Measurements from ENCODE around the gene WDFY3.
"Not testable (repeated sequence)": the region's sequence is repeated elsewhere in the genome, so short reads cannot be mapped to it uniquely, and the experiment has no call there.

The WDFY3 gene

GRCh38 chr4:84806541-84806940 lies 159.9 kb downstream of the WDFY3 start:
- H3K27me3 ChIP-seq (ENCODE audit: control insufficient read depth, insufficient read depth, low read length); H3K4me3 ChIP-seq (ENCODE audit: low read depth, low read length); H3K4me1 ChIP-seq (ENCODE audit: control insufficient read depth, insufficient read depth, low read length); H3K36me3 ChIP-seq (ENCODE audit: control insufficient read depth, insufficient read depth, low read length); H3K9ac ChIP-seq (ENCODE audit: low read depth, low read length); H3K9me3 ChIP-seq (ENCODE audit: control insufficient read depth, insufficient read depth, low read length): not testable (repeated sequence)

DNA sequence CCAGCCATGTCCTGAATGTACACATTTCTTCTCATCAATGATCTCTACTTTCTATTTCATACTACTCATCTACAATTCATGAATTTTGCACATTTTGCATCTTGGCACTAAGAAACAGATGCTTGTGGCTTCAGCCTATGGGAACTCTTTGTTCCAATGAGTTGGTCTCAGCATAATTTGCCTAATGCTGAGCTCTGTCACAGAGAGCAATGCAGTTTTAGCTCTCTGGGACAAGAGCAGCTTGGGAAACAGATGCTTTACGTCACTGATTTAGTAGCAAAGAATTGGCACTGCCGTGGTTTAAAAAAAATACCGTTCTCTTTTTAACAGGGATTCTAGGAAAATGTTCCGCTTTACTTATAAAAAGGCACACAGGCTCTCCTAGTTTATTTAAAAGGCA lies 162.4 kb downstream of the WDFY3 start:
- Histone ChIP-seq H3K9me3 (ENCODE audit: control insufficient read depth, insufficient read depth, low read length) (no peaks in the 10 kb centered on the region), H3K27me3 (ENCODE audit: control insufficient read depth, insufficient read depth, low read length) (no peaks in the 10 kb centered on the region), H3K9ac (ENCODE audit: low read depth, low read length) (no peak overlapping the region), H3K4me1 (ENCODE audit: control insufficient read depth, insufficient read depth, low read length) (no peaks in the 10 kb centered on the region), H3K4me3 (ENCODE audit: low read depth, low read length) (no peak overlapping the region), H3K36me3 (ENCODE audit: control insufficient read depth, insufficient read depth, low read length) (no peaks in the 10 kb centered on the region)

DNA sequence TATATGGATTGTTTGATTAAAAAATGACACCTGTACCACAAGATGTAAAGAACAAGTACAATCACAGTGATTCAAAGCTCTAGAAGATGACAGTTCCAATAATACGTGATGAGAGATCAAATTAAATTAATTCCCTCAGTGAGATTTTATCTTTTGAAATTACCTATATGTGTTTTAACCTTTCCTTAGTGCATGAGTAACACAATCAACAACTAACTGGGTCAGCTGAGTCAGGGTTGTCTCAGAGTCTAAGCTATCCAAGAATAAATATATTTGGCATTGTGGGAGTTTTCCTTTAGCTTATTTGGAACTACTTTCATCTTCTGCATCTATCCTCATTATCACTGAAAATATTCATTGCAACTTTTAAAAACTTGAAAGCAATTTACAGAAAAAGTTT lies 162.8 kb downstream of the WDFY3 start:
- no peaks in the 10 kb centered on the region for H3K9me3 ChIP-seq (ENCODE audit: control insufficient read depth, insufficient read depth, low read length)
- no peak overlapping the region for H3K9ac ChIP-seq (ENCODE audit: low read depth, low read length)
- H3K4me3 ChIP-seq (ENCODE audit: low read depth, low read length), result no peak overlapping the region
- H3K4me1 ChIP-seq (ENCODE audit: control insufficient read depth, insufficient read depth, low read length), result no peaks in the 10 kb centered on the region
- no peaks in the 10 kb centered on the region for H3K27me3 ChIP-seq (ENCODE audit: control insufficient read depth, insufficient read depth, low read length)
- no peaks in the 10 kb centered on the region for H3K36me3 ChIP-seq (ENCODE audit: control insufficient read depth, insufficient read depth, low read length)

- H3K4me3 ChIP-seq (ENCODE audit: low read depth, low read length), result no peak overlapping the region
- H3K9me3 ChIP-seq (ENCODE audit: control insufficient read depth, insufficient read depth, low read length), result no peaks in the 10 kb centered on the region
- no peaks in the 10 kb centered on the region for H3K4me1 ChIP-seq (ENCODE audit: control insufficient read depth, insufficient read depth, low read length)
- no peaks in the 10 kb centered on the region for H3K36me3 ChIP-seq (ENCODE audit: control insufficient read depth, insufficient read depth, low read length)
- no peak overlapping the region for H3K9ac ChIP-seq (ENCODE audit: low read depth, low read length)
- no peaks in the 10 kb centered on the region for H3K27me3 ChIP-seq (ENCODE audit: control insufficient read depth, insufficient read depth, low read length)
Observed at GRCh38 chr4:84803116-84803515, 163.4 kb downstream of the WDFY3 start.

DNA sequence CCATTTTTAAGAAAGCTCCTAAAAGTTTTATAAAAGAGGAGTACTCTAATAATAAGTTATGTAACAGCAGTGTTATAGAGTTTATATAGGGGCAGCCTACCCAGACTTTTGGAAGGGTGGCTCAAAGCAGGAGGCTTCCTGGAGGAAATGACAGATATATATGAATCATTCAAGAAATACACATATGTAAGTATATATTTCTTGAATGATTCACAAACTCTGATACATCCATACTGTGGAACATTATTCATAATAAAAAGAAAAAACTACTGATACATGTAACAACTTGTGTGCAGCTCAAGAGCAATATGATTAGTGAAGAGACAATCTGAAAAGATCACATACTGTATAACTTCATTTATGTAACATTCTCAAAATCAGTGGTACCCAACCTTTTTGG lies 166.2 kb downstream of the WDFY3 start:
- H3K36me3 ChIP-seq (ENCODE audit: control insufficient read depth, insufficient read depth, low read length), result no peaks in the 10 kb centered on the region
- no peak overlapping the region for H3K9ac ChIP-seq (ENCODE audit: low read depth, low read length)
- H3K27me3 ChIP-seq (ENCODE audit: control insufficient read depth, insufficient read depth, low read length), result no peaks in the 10 kb centered on the region
- H3K9me3 ChIP-seq (ENCODE audit: control insufficient read depth, insufficient read depth, low read length), result no peaks in the 10 kb centered on the region
- no peak overlapping the region for H3K4me3 ChIP-seq (ENCODE audit: low read depth, low read length)
- H3K4me1 ChIP-seq (ENCODE audit: control insufficient read depth, insufficient read depth, low read length), result no peaks in the 10 kb centered on the region

DNA sequence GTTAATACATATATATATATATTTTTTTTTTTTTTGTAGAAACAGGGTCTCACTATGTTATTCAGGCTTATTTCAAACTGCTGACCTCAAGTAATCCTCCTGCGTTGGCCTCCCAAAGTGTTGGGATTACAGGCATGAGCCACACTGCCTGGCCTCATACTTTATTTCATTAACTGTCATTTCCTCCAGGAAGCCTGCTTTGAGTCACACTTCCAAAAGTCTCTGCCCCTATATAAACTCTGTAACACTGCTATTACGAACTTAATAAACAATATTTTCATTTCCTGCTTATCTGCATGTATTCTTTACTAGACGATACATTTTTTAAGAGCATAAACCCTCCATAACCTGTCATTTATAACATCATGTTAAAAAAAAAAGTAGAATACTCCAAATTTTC lies 167.2 kb downstream of the WDFY3 start:
- Histone ChIP-seq H3K4me1 (ENCODE audit: control insufficient read depth, insufficient read depth, low read length) (no peaks in the 10 kb centered on the region), H3K36me3 (ENCODE audit: control insufficient read depth, insufficient read depth, low read length) (no peaks in the 10 kb centered on the region), H3K4me3 (ENCODE audit: low read depth, low read length) (no peak overlapping the region), H3K27me3 (ENCODE audit: control insufficient read depth, insufficient read depth, low read length) (no peaks in the 10 kb centered on the region), H3K9me3 (ENCODE audit: control insufficient read depth, insufficient read depth, low read length) (no peaks in the 10 kb centered on the region), H3K9ac (ENCODE audit: low read depth, low read length) (no peak overlapping the region)

DNA sequence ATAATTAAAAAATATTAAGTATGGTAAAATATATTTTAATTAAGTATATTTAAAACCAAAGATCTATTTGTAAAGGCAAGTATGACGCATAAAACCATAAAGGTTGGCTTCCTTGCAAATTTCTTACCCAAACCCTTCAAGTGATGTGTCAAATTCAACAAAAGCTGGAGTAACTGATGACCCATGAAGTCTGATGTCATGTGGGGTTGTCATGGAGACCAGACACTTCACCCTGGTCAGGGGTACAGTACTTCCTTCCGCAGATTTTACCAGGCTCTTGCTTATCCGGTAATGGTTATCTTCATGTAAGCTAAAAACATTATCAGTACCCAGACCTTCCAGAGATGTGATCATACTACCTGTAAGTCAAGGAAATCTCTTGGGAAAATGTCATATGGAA lies 170.1 kb downstream of the WDFY3 start:
- H3K36me3 ChIP-seq (ENCODE audit: control insufficient read depth, insufficient read depth, low read length), result no peaks in the 10 kb centered on the region
- no peaks in the 10 kb centered on the region for H3K9me3 ChIP-seq (ENCODE audit: control insufficient read depth, insufficient read depth, low read length)
- no peak overlapping the region for H3K4me3 ChIP-seq (ENCODE audit: low read depth, low read length)
- H3K27me3 ChIP-seq (ENCODE audit: control insufficient read depth, insufficient read depth, low read length), result no peaks in the 10 kb centered on the region
- no peaks in the 10 kb centered on the region for H3K4me1 ChIP-seq (ENCODE audit: control insufficient read depth, insufficient read depth, low read length)
- no peak overlapping the region for H3K9ac ChIP-seq (ENCODE audit: low read depth, low read length)

DNA sequence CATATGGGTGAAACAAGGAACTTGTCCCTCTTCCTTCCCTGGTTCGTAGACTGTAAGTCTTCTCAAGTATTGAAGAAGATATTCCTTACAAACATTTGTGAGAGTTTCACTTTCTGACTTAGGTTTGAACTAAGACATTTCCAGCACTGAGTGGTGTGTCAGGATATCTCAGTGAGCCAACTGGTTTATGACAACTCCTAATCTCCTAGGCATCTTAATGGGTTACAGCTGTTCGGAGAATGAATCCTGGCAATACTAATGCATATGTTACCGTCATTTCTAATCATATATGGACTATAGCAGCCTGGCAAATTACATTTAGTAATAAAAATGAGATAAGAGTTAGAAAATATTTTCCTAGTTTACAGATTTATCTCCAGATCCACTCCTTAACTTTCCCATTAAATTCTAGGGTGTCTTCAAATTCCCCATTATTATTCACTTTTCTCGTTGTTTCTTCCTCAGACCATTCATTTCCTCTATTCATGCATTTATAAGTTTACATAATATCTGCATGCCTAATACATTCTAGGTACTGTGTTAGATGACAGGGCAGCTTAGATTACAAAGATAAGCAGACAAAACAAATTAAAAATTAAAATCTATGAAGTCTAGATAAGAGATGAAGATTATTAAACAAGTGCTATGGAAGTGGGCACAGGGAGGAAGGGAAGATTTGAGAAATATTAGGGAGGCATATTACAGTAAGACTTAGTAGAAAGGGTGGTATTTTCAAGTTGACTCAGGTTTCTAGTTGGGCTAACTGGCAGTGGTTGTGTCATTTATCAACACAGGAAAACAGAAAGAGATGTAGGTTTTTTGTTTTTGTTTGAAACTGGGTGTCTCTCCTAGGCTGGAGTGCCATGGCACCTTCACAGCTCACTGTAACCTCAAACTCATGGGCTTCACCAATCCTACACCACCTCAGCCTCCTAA lies 173.9 kb downstream of the WDFY3 start:
- H3K9ac ChIP-seq (ENCODE audit: low read depth, low read length), result no peak overlapping the region
- H3K27me3 ChIP-seq (ENCODE audit: control insufficient read depth, insufficient read depth, low read length), result no peaks in the 10 kb centered on the region
- H3K4me3 ChIP-seq (ENCODE audit: low read depth, low read length), result no peak overlapping the region
- no peaks in the 10 kb centered on the region for H3K4me1 ChIP-seq (ENCODE audit: control insufficient read depth, insufficient read depth, low read length)
- no peaks in the 10 kb centered on the region for H3K36me3 ChIP-seq (ENCODE audit: control insufficient read depth, insufficient read depth, low read length)
- no peaks in the 10 kb centered on the region for H3K9me3 ChIP-seq (ENCODE audit: control insufficient read depth, insufficient read depth, low read length)

DNA sequence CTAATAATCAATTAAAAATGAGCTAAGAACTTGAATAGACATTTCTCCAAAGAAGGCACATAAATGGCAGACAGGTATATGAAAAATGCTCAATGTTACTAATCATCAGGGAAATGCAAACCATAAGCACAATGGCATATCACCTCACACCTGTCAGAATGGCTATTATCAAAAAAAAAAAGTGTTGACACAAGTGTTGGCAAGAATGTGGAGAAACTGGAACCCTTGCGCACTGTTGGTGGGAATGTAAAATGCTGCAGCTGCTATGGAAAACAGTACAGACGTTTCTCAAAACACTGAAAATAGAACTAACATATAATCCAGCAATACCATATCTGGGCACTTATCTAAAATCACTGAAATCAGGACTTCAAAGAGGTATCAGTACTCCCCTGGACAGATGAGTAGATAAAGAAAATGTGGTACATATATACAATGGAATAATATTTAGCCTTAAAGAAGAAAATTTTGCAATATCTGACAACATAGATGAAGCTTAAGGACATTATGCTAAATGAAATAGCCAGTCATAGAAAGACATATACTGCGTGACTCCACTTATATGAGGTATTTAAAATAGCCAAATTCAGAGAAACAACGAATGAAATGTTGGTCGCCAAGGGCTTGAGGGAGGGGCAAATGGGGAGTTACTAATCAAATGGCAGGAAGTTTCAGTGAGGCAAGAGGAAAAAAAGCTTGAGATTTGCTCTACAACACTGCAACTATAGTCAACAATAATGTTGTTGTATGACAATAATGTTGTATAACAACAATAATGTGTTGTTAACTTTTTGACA lies 175.5 kb downstream of the WDFY3 start:
- Histone ChIP-seq H3K4me1 (ENCODE audit: control insufficient read depth, insufficient read depth, low read length) (no peaks in the 10 kb centered on the region), H3K9ac (ENCODE audit: low read depth, low read length) (no peak overlapping the region), H3K4me3 (ENCODE audit: low read depth, low read length) (no peak overlapping the region), H3K36me3 (ENCODE audit: control insufficient read depth, insufficient read depth, low read length) (no peaks in the 10 kb centered on the region), H3K27me3 (ENCODE audit: control insufficient read depth, insufficient read depth, low read length) (no peaks in the 10 kb centered on the region), H3K9me3 (ENCODE audit: control insufficient read depth, insufficient read depth, low read length) (no peaks in the 10 kb centered on the region)

GRCh38 chr4:84786478-84786877 lies 180.0 kb downstream of the WDFY3 start:
- Histone ChIP-seq H3K4me3 (ENCODE audit: low read depth, low read length) (no peak overlapping the region), H3K9ac (ENCODE audit: low read depth, low read length) (no peak overlapping the region), H3K4me1 (ENCODE audit: control insufficient read depth, insufficient read depth, low read length) (no peaks in the 10 kb centered on the region), H3K36me3 (ENCODE audit: control insufficient read depth, insufficient read depth, low read length) (peaks cover 12% of the 10 kb centered on the region), H3K27me3 (ENCODE audit: control insufficient read depth, insufficient read depth, low read length) (no peaks in the 10 kb centered on the region), H3K9me3 (ENCODE audit: control insufficient read depth, insufficient read depth, low read length) (no peaks in the 10 kb centered on the region)

DNA sequence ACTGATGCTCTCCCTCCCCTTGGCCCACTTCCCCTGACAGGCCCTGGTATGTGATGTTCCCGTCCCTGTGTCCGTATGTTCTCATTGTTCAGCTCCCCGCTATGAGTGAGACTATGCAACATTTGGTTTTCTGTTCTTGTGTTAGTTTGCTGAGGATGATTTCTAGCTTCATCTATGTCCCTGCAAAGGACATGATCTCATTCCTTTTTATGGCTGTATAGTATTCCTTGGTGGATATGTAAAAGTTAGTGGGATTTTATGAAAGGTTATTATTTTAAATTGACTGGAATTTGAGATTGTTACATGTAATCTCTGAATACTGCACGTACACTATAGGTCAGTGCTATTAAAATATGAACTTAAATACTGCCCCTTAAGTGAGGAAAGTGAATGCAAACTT lies 184.0 kb downstream of the WDFY3 start:
- H3K9ac ChIP-seq (ENCODE audit: low read depth, low read length), result no peak overlapping the region
- H3K9me3 ChIP-seq (ENCODE audit: control insufficient read depth, insufficient read depth, low read length), result no peaks in the 10 kb centered on the region
- peaks cover 20% of the 10 kb centered on the region for H3K36me3 ChIP-seq (ENCODE audit: control insufficient read depth, insufficient read depth, low read length)
- H3K4me3 ChIP-seq (ENCODE audit: low read depth, low read length), result no peak overlapping the region
- no peaks in the 10 kb centered on the region for H3K27me3 ChIP-seq (ENCODE audit: control insufficient read depth, insufficient read depth, low read length)
- no peaks in the 10 kb centered on the region for H3K4me1 ChIP-seq (ENCODE audit: control insufficient read depth, insufficient read depth, low read length)

- Histone ChIP-seq H3K9me3 (ENCODE audit: control insufficient read depth, insufficient read depth, low read length) (no peaks in the 10 kb centered on the region), H3K4me3 (ENCODE audit: low read depth, low read length) (no peak overlapping the region), H3K9ac (ENCODE audit: low read depth, low read length) (no peak overlapping the region), H3K36me3 (ENCODE audit: control insufficient read depth, insufficient read depth, low read length) (peaks cover 20% of the 10 kb centered on the region), H3K4me1 (ENCODE audit: control insufficient read depth, insufficient read depth, low read length) (no peaks in the 10 kb centered on the region), H3K27me3 (ENCODE audit: control insufficient read depth, insufficient read depth, low read length) (no peaks in the 10 kb centered on the region)
Observed at GRCh38 chr4:84780719-84781118, 185.8 kb downstream of the WDFY3 start.
